Measurements from ENCODE around the gene RFTN1.

DNA sequence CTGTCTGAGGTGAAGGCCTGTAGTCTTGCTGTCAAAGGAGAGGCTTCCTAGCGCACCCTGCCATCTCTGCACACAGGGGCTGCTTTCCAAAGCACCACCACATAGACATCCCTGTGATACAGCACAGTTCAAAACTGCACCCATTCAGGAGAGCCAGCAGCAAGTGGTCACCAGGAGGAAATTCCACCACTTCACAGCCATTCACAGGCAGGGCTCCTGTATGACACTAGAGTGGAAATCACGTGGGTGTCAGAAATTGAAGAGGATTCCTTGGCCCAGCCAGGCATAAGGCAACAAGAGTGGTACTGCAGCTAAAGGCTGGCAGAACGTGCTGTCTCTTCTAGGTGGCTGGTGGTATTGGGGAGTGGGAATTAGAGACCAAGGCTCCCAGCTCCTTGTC lies 102.8 kb downstream of the RFTN1 start:
- no peak for TF ChIP-seq TAF1 (IDR thresholded peaks at IDR 0.05; ENCODE audit: low read depth, low read length)
- no peak for TF ChIP-seq POLR2AphosphoS5 (IDR thresholded peaks at IDR 0.05; ENCODE audit: low read depth, low read length)
- no peak for TF ChIP-seq SPI1 (IDR thresholded peaks at IDR 0.05; ENCODE audit: low read depth, low read length)
- TF ChIP-seq POU2F2 (IDR thresholded peaks at IDR 0.05; ENCODE audit: low read depth, low read length), result no peak
